ENCODE results near the gene SLC51A.

SLC51A gene

GRCh38 chr3:196198771-196199753 is 17.3 kb upstream of the SLC51A start:
- Histone ChIP-seq H3K9me3 (ENCODE audit: low read length) (no peaks in the 10 kb centered on the region), H3K27me3 (ENCODE audit: insufficient read depth, low read length) (peaks cover 16% of the 10 kb centered on the region), H3K9ac (ENCODE audit: low read length) (no peak overlapping the region), H3K4me2 (ENCODE audit: low read length) (no peak overlapping the region), H3K4me3 (ENCODE audit: low read depth, low read length, poor library complexity, severe bottlenecking) (no peak overlapping the region), H2AFZ (ENCODE audit: low read length) (no peak overlapping the region), H3K4me1 (ENCODE audit: insufficient read depth, low read length, severe bottlenecking) (peaks cover 7% of the 10 kb centered on the region), H3K36me3 (ENCODE audit: insufficient read depth, low read length) (no peaks in the 10 kb centered on the region), H3F3A (ENCODE audit: insufficient read depth, low read length) (no peaks in the 10 kb centered on the region), H3K9me2 (ENCODE audit: low read depth, low read length) (no peaks in the 10 kb centered on the region), H4K20me1 (ENCODE audit: insufficient read depth, low read length) (no peaks in the 10 kb centered on the region), H3K27ac (ENCODE audit: low read depth, low read length, poor library complexity, severe bottlenecking) (no peak overlapping the region), H3K79me2 (ENCODE audit: insufficient read depth, low read length) (no peaks in the 10 kb centered on the region)
- TF ChIP-seq CTCF (IDR thresholded peaks at IDR 0.05; ENCODE audit: low read length) (peak; percentile 35), EZH2 (IDR thresholded peaks at IDR 0.05; ENCODE audit: borderline replicate concordance, low read length) (no peak)

- no peaks in the 10 kb centered on the region for H3K9me2 ChIP-seq (ENCODE audit: low read depth, low read length)
- H3K27me3 ChIP-seq (ENCODE audit: insufficient read depth, low read length) = peaks cover 12% of the 10 kb centered on the region
- no peaks in the 10 kb centered on the region for H3K9me3 ChIP-seq (ENCODE audit: low read length)
- no peaks in the 10 kb centered on the region for H3F3A ChIP-seq (ENCODE audit: insufficient read depth, low read length)
- H3K27ac ChIP-seq (ENCODE audit: low read depth, low read length, poor library complexity, severe bottlenecking) = no peak overlapping the region
- no peak overlapping the region for H2AFZ ChIP-seq (ENCODE audit: low read length)
- H3K4me2 ChIP-seq (ENCODE audit: low read length) = peak overlapping the region; percentile 46; the same call in 1 of the 2 replicates
- H3K36me3 ChIP-seq (ENCODE audit: insufficient read depth, low read length) = no peaks in the 10 kb centered on the region
- no peak overlapping the region for H3K9ac ChIP-seq (ENCODE audit: low read length)
- H3K4me1 ChIP-seq (ENCODE audit: insufficient read depth, low read length, severe bottlenecking) = peaks cover 7% of the 10 kb centered on the region
- no peak for TF ChIP-seq EZH2 (IDR thresholded peaks at IDR 0.05; ENCODE audit: borderline replicate concordance, low read length)
- TF ChIP-seq CTCF (IDR thresholded peaks at IDR 0.05; ENCODE audit: low read length) = no peak
- H3K79me2 ChIP-seq (ENCODE audit: insufficient read depth, low read length) = no peaks in the 10 kb centered on the region
- peak overlapping the region; percentile 7 for H3K4me3 ChIP-seq (ENCODE audit: low read depth, low read length, poor library complexity, severe bottlenecking)
- no peaks in the 10 kb centered on the region for H4K20me1 ChIP-seq (ENCODE audit: insufficient read depth, low read length)
Observed at GRCh38 chr3:196202516-196202970, 13.8 kb upstream of the SLC51A start.

- H3K4me2 ChIP-seq (ENCODE audit: low read length) = no peak overlapping the region
- no peaks in the 10 kb centered on the region for H4K20me1 ChIP-seq (ENCODE audit: insufficient read depth, low read length)
- H3K27me3 ChIP-seq (ENCODE audit: insufficient read depth, low read length) = peaks cover 9% of the 10 kb centered on the region
- H3K9ac ChIP-seq (ENCODE audit: low read length) = no peak overlapping the region
- H3K4me3 ChIP-seq (ENCODE audit: low read depth, low read length, poor library complexity, severe bottlenecking) = no peak overlapping the region
- no peak for TF ChIP-seq CTCF (IDR thresholded peaks at IDR 0.05; ENCODE audit: low read length)
- no peak for TF ChIP-seq EZH2 (IDR thresholded peaks at IDR 0.05; ENCODE audit: borderline replicate concordance, low read length)
- H3K27ac ChIP-seq (ENCODE audit: low read depth, low read length, poor library complexity, severe bottlenecking) = no peak overlapping the region
- H3K4me1 ChIP-seq (ENCODE audit: insufficient read depth, low read length, severe bottlenecking) = peaks cover 14% of the 10 kb centered on the region
- H3K9me3 ChIP-seq (ENCODE audit: low read length) = no peaks in the 10 kb centered on the region
- H3K79me2 ChIP-seq (ENCODE audit: insufficient read depth, low read length) = no peaks in the 10 kb centered on the region
- no peak overlapping the region for H2AFZ ChIP-seq (ENCODE audit: low read length)
- H3F3A ChIP-seq (ENCODE audit: insufficient read depth, low read length) = no peaks in the 10 kb centered on the region
- H3K36me3 ChIP-seq (ENCODE audit: insufficient read depth, low read length) = no peaks in the 10 kb centered on the region
- no peaks in the 10 kb centered on the region for H3K9me2 ChIP-seq (ENCODE audit: low read depth, low read length)
Observed at GRCh38 chr3:196203846-196204245, 12.5 kb upstream of the SLC51A start.

Data from OCI-LY1 (cell line).